ENCODE data around the gene FAM9C. TPM values are rescaled to one million over a fixed set of nuclear protein-coding genes. Genes with fewer than 3 reads are reported as not detected.
"Not testable (repeated sequence)": the region's sequence is repeated elsewhere in the genome, so short reads cannot be mapped to it uniquely, and the experiment has no call there.

Gene FAM9C
- total RNA-seq, 4 donors from 2014 or later: not detected

DNA sequence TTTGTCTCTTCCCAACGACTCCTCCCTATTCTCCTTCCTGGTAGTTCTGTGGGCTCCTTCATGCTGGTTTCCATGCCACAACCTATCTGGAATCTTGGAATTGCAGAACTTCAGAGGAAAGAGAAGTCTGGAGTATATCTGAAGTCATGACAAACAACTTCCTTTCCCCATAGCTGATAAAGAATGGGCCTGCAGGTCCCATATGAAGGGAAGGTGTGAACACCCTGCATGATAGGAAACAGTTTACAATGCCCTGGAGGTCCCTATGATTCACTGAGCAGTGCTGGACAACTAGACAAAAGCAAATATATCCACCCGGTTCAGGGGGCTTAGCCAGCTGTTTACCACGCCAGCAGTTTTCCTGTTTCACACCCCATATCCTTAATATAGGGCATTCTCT lies 19.4 kb downstream of the FAM9C start:
- H3K27ac ChIP-seq: no peak overlapping the region
- intact Hi-C loops (cut with DNase I; ENCODE audit: low total_unique reads): no loop called here
- no peaks in the 10 kb centered on the region for H3K4me1 ChIP-seq
- no peak for ATAC-seq
- H3K36me3 ChIP-seq: no peaks in the 10 kb centered on the region
- TF ChIP-seq, protein P1, sequence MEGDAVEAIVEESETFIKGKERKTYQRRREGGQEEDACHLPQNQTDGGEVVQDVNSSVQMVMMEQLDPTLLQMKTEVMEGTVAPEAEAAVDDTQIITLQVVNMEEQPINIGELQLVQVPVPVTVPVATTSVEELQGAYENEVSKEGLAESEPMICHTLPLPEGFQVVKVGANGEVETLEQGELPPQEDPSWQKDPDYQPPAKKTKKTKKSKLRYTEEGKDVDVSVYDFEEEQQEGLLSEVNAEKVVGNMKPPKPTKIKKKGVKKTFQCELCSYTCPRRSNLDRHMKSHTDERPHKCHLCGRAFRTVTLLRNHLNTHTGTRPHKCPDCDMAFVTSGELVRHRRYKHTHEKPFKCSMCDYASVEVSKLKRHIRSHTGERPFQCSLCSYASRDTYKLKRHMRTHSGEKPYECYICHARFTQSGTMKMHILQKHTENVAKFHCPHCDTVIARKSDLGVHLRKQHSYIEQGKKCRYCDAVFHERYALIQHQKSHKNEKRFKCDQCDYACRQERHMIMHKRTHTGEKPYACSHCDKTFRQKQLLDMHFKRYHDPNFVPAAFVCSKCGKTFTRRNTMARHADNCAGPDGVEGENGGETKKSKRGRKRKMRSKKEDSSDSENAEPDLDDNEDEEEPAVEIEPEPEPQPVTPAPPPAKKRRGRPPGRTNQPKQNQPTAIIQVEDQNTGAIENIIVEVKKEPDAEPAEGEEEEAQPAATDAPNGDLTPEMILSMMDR (IDR thresholded peaks at IDR 0.05 in 4 of 5, conservative IDR thresholded peaks at IDR 0.05 in 1 of 5): no peak
- no peak for TF ChIP-seq POLR2A (IDR thresholded peaks at IDR 0.05)
- no peaks in the 10 kb centered on the region for H3K27me3 ChIP-seq
- DNase-seq: no peak
- no peak overlapping the region for H3K4me3 ChIP-seq
- in situ Hi-C loops (cut with MboI; ENCODE audit: low sequenced_read_pairs in 4 of 4): no loop called here
- no peaks in the 10 kb centered on the region for H3K9me3 ChIP-seq

GRCh38 chrX:13023979-13024378 lies 20.4 kb downstream of the FAM9C start:
- no peaks in the 10 kb centered on the region for H3K27me3 ChIP-seq
- intact Hi-C loops (cut with DNase I; ENCODE audit: low total_unique reads): no loop called here
- H3K4me3 ChIP-seq: no peak overlapping the region
- H3K27ac ChIP-seq: no peak overlapping the region
- H3K9me3 ChIP-seq: no peaks in the 10 kb centered on the region
- ATAC-seq (no peak), DNase-seq (no peak)
- no peak for TF ChIP-seq POLR2A (IDR thresholded peaks at IDR 0.05)
- TF ChIP-seq, protein P1 (IDR thresholded peaks at IDR 0.05 in 4 of 5, conservative IDR thresholded peaks at IDR 0.05 in 1 of 5): no peak
- H3K4me1 ChIP-seq: no peaks in the 10 kb centered on the region
- no peaks in the 10 kb centered on the region for H3K36me3 ChIP-seq
- in situ Hi-C loops (cut with MboI; ENCODE audit: low sequenced_read_pairs in 4 of 4): no loop called here

- in situ Hi-C loops (cut with MboI; ENCODE audit: low sequenced_read_pairs in 4 of 4): no loop called here
Measured at GRCh38 chrX:13023567-13023966, 20.9 kb downstream of the FAM9C start.

DNA sequence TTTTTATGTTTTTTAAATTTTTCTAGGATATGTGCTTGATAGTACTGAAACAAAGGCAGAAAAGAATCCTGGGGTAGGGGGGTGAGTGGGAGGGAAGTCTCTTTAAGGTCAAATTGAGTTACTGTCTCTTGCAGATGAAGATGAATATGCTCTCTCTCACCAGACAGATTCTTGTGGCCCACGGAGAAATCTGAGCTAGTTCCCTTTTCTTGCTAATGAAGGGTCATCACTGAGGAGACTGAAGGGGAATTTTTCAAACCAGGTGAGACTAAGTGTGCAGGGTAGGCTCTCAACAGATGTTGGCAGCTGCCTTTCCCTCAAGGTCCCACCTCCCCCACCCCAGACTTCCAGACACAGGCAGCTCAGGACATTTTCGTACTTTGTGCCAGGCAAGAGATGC lies 21.5 kb downstream of the FAM9C start:
- H3K27me3 ChIP-seq: no peaks in the 10 kb centered on the region
- intact Hi-C loops (cut with DNase I; ENCODE audit: low total_unique reads): no loop called here

More at GRCh38 chrX:13023567-13023966, 20.9 kb downstream of the FAM9C start:
- no peak for TF ChIP-seq POLR2A (IDR thresholded peaks at IDR 0.05)
- TF ChIP-seq, protein P1 (IDR thresholded peaks at IDR 0.05 in 4 of 5, conservative IDR thresholded peaks at IDR 0.05 in 1 of 5): no peak
- Histone ChIP-seq H3K36me3 (no peaks in the 10 kb centered on the region), H3K27me3 (no peaks in the 10 kb centered on the region), H3K4me1 (no peaks in the 10 kb centered on the region), H3K27ac (no peak overlapping the region), H3K9me3 (no peaks in the 10 kb centered on the region), H3K4me3 (no peak overlapping the region)
- intact Hi-C loops (cut with DNase I; ENCODE audit: low total_unique reads): no loop called here
- no peak for DNase-seq
- no peak for ATAC-seq

GRCh38 chrX:13016731-13017130 lies 27.7 kb downstream of the FAM9C start:
- intact Hi-C loops (cut with DNase I; ENCODE audit: low total_unique reads); H3K27ac ChIP-seq; ATAC-seq: not testable (repeated sequence)

More for the DNA sequence above, 21.5 kb downstream of the FAM9C start:
- in situ Hi-C loops (cut with MboI; ENCODE audit: low sequenced_read_pairs in 4 of 4): no loop called here
- no peaks in the 10 kb centered on the region for H3K4me1 ChIP-seq
- H3K9me3 ChIP-seq: no peaks in the 10 kb centered on the region
- no peaks in the 10 kb centered on the region for H3K36me3 ChIP-seq
- ATAC-seq (no peak), DNase-seq (no peak)
- H3K27ac ChIP-seq: no peak overlapping the region
- H3K4me3 ChIP-seq: no peak overlapping the region
- no peak for TF ChIP-seq POLR2A (IDR thresholded peaks at IDR 0.05)
- TF ChIP-seq, protein P1 (IDR thresholded peaks at IDR 0.05 in 4 of 5, conservative IDR thresholded peaks at IDR 0.05 in 1 of 5): no peak

More at GRCh38 chrX:13016731-13017130, 27.7 kb downstream of the FAM9C start:
- DNase-seq; H3K36me3 ChIP-seq; H3K4me3 ChIP-seq; H3K4me1 ChIP-seq; H3K9me3 ChIP-seq; H3K27me3 ChIP-seq; in situ Hi-C loops (cut with MboI; ENCODE audit: low sequenced_read_pairs in 4 of 4): not testable (repeated sequence)
